GM12872 (cell line): ENCODE data around the gene CCDC192.

ENCODE experiments used
- CTCF ChIP-seq: IDR thresholded peaks from 3 replicates; pipeline ENCODE4 v1.5.1; 2011; ENCODE audit warnings: low read depth, mild to moderate bottlenecking, low read length, moderate library complexity; ENCODE audit not compliant: insufficient read depth

Gene CCDC192

GRCh38 chr5:127898551-127899213, 195.5 kb downstream of the CCDC192 start:
- TF ChIP-seq CTCF, result no peak

GRCh38 chr5:127899214-127899610, 196.0 kb downstream of the CCDC192 start:
- no peak for TF ChIP-seq CTCF

GRCh38 chr5:127906562-127907204, 203.5 kb downstream of the CCDC192 start:
- no peak for TF ChIP-seq CTCF

GRCh38 chr5:127907907-127908306, 204.7 kb downstream of the CCDC192 start:
- TF ChIP-seq CTCF, result no peak

GRCh38 chr5:127909066-127909465, 205.9 kb downstream of the CCDC192 start:
- peak; percentile 78 for TF ChIP-seq CTCF

- TF ChIP-seq CTCF, result no peak
These were observed 206.6 kb downstream of the CCDC192 start for GRCh38 chr5:127909821-127910220.

GRCh38 chr5:127910307-127910956, 207.2 kb downstream of the CCDC192 start:
- no peak for TF ChIP-seq CTCF
